NCI-H2227 (cell line): Measurements from ENCODE around the gene TMCC1.
"Not testable (repeated sequence)": the region's sequence is repeated elsewhere in the genome, so short reads cannot be mapped to it uniquely, and the experiment has no call there.

Experiments
- DNase-seq: peaks from one replicate; lab custom pipeline; 2025; ENCODE audit not compliant: unreplicated experiment; lab: John Stamatoyannopoulos, UW

The TMCC1 gene

DNA sequence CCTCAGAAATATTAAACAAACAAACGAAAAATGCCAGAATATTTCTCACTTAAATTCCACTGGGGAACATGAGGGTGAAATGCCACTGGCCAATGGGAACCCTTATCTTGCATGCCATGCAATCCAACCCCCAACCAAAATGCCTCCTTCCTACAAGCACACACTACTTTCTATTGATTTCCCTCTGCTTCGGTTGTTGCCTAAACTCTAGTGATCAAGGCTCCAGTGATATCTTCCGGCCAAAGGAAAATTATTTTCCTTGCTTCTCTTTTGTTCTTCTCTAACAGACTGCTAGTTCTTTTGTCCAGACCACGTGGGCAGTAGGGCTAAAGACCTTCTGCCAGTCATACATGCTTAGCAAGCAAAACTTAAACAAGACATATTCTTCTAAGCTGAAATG, 115.7 kb downstream of the TMCC1 start:
- no peak for DNase-seq

GRCh38 chr3:129775870-129776269, 117.6 kb downstream of the TMCC1 start:
- no peak for DNase-seq

DNA sequence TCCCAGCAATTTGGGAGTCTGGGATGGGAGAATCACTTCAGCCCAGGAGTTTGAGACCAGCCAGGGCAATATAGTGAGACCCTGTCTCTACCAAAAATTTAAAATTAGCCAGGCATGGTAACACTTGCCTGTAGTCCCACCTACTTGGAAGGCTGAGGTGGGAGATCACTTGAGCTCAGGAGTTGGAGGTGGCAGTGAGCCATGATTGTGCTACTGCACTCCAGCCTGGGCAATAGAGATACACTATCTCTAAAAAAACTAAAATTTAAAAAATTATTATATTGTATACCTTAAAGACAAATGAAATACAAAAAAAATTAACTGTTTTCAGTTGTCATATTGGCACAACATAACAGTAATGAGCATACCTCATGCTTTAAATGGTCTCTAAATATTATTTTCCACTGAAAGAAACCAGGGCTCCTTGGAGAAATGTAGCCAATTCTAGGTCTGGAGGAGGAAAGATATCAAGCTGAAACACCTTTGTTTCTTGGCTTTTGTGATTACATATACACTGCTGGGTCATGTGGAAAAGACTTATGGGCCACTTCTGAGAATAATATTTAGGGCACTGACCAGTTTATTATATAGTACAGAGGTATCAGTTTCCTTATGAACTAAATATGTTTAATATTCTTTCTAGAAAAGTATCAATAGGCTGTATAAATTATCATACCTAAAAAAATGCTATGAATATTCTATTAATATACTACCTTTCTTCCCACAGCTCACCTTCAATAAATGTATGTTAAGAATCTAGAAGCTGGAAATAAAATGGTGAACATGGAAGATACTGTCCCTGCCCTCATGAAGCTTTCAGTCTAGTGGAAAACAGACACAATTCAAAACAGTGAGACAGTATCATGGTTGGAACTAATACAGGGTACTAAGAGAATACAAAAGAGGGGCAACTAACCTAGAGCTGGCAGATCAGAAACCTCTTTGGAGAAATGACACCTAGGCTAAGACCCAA, 119.5 kb downstream of the TMCC1 start:
- no peak for DNase-seq

GRCh38 chr3:129770604-129771003, 122.9 kb downstream of the TMCC1 start:
- no peak for DNase-seq

DNA sequence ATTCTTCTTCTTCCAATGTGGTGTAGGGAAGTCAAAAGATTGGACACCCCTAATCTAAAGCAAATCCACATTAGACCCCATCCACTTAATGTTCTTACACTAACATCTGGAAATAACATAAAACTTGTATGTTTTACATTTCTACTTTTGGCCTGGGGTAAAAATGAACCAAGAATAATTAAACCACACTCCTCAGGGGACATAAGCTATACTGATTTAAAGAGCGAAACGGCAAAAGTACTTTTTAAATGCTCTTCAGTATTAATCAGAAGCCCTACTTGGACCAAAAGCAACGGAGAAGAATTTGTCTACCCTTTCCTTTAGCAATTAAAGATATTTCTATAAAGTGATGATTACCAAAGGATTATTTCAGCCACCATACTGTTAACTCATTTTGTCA, 123.9 kb downstream of the TMCC1 start:
- no peak for DNase-seq

GRCh38 chr3:129768728-129769127, 124.8 kb downstream of the TMCC1 start:
- no peak for DNase-seq

GRCh38 chr3:129766135-129766534, 127.4 kb downstream of the TMCC1 start:
- no peak for DNase-seq

DNA sequence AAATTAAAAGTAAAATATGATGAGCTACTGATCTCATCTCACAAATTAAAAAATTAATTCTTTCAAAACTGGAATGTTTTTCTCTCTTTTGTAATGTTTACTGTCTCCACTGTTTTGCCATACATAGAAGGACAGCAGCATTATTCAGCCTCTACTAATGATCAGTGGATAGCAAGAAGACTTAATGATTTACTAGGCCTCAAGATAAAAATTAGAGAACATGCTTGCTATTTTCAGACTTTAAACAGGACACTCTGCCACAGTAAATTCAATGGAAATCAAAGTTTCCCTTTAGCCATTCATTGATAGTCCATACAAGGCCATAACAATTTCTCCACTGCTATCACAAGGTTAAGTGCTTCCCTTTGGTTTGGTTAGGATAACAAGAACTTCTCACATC, 129.4 kb downstream of the TMCC1 start:
- no peak for DNase-seq

- DNase-seq = no peak
Measured at GRCh38 chr3:129758785-129759320, 134.7 kb downstream of the TMCC1 start.

GRCh38 chr3:129758306-129758705, 135.2 kb downstream of the TMCC1 start:
- DNase-seq = no peak

- no peak for DNase-seq
Measured at GRCh38 chr3:129756871-129757270, 136.6 kb downstream of the TMCC1 start.

DNA sequence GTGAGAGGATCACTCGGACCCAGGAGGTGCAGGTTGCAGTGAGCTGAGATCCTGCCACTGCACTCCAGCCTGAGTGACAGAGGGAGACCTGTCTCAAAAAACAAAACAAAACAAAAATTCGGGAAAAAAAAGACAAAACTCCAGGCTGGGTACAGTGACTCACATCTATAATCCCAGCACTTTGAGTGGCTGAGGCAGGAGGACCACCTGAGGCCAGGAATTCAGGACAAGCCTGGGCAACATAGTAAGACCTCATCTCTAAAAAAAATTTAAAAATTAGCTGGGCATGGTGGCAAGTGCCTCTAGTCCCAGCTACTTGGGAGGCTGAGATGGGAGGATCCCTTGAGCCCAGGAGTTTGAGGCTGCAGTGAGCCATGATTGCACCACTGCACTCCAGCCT, 142.4 kb downstream of the TMCC1 start:
- DNase-seq = not testable (repeated sequence)

DNA sequence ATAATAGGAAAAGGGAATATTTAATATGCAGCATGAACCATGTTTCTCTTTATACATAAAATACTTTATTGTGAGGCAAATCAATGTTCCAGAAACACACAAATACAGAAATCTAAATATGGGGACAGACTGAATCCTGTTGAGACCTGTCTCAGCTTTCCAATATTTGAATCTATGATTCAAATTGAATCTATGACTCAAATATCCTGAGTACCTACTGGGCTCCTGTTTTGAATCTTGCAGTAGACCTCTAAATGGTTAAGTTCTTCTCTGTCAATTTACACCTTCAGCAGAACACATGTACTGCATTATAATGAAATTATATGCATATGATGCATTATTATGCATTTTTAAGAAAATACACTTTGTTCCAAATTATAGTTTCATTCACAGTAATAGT, 143.8 kb downstream of the TMCC1 start:
- no peak for DNase-seq

DNA sequence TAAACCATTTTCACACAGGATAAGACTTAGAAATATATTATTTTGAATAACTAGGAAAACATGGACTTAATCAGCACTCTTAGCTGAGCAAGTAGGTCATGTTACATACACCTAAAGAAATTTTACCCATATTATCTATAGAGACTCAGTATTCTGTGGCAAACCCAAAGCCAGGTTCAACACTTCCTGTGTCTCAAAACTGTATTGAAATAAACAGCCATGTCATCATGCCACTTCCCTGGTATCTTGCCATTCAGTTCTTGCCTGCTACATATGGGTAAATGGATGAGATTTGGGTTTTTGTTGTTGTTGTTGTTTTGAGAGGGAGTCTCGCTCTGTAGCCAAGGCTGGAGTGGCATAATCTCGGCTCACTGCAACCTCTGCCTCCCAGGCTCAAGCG, 145.5 kb downstream of the TMCC1 start:
- no peak for DNase-seq

GRCh38 chr3:129747136-129747535, 146.4 kb downstream of the TMCC1 start:
- no peak for DNase-seq

DNA sequence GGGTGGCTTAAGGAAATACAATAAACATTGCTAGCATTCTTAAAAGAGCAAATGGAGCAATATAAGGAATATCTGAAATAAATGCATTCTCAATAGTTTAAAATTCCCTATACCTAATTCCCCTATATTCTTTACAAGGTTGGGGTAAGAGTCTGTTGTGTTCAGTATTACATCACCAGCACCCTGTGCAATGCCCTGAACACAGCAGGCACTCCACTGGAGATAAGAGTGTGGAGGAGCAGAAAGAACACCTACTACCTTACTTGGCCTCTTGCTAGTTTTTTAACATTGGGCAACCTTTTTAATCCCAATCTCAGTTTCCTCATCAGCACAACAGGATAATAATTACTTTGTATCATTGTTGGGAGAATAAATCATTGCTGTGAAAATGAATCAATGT, 146.9 kb downstream of the TMCC1 start:
- no peak for DNase-seq

- no peak for DNase-seq
Measured at GRCh38 chr3:129745253-129745652, 148.3 kb downstream of the TMCC1 start.

- no peak for DNase-seq
Measured at GRCh38 chr3:129741794-129742193, 151.7 kb downstream of the TMCC1 start.

DNA sequence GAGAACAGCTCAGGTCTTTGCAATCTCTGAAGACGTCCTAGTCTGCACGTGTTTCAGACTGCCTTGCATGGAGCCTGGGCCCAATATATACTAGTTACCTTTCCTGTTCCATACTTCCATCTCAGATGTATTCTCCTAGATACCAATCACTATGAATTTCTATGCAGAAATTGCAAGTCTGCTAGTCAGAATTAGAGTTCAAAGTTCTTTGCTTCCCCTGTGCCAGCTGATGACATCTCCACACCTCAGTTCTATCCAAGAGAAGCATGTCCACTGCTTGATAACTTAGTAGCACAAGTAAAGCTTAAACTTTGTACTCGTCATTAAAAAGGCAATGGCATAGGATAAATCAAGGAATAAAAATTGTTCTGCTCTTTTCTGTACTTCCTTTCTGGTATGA, 153.4 kb downstream of the TMCC1 start:
- no peak for DNase-seq

DNA sequence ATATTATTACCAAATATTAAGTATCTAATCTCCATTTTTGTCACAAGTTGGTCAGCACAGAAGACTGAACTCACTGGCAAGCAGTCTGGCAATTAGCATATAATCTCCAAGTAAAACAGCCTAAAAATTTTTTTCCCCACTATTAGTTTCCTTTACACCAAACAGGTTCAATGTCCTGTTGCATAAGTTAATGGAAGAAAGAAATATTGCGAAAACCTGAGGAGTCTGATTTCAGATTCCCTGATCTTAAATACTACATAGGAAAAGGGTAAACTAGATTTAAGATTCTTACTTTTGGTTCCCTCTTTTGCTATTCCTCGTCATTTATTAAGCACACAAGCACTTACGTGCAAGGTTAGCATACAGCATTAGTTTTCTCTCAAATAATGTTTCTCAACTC, 153.9 kb downstream of the TMCC1 start:
- DNase-seq = no peak

DNA sequence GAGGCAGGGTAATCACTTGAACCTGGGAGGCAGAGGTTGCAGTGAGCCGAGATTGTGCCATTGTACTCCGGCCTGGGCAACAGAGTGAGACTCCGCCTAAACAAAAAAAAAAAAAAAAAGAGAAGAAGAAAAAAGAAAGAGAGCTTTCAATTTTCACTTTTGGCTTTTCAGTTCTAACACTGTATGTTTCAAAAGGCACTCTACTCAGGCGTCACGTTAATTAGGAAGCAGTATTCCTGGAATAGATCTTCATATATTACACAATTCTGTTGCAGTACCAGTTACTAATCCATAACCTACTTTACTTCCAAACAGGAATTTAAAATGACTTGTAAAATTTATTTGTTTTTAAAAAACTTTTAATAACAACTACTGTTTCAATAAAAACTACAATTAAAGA, 155.3 kb downstream of the TMCC1 start:
- no peak for DNase-seq

- DNase-seq = no peak
Measured at GRCh38 chr3:129736070-129736469, 157.4 kb downstream of the TMCC1 start.

DNA sequence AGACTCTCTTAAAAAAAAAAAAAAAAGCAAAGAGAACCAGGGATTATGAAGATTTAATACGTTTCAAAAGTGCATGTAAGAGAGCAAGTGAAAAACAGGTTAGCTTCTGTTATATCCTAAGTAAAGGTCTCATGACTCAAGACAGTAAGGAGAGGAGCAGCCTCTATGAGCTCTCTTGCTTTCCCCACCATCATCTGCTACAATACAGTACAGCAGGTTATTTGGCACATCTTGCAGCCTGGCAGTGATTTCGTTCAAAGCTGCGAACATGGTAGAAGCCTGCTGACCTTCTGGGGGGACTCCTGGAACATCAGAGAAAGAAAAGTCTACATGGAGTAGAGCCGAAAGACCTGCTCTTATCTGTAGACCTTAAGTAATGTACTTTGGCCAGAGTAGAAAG, 157.9 kb downstream of the TMCC1 start:
- DNase-seq = no peak
